ENCODE data around the gene CHP2.
"Not testable (repeated sequence)": the region's sequence is repeated elsewhere in the genome, so short reads cannot be mapped to it uniquely, and the experiment has no call there.

Gene CHP2

DNA sequence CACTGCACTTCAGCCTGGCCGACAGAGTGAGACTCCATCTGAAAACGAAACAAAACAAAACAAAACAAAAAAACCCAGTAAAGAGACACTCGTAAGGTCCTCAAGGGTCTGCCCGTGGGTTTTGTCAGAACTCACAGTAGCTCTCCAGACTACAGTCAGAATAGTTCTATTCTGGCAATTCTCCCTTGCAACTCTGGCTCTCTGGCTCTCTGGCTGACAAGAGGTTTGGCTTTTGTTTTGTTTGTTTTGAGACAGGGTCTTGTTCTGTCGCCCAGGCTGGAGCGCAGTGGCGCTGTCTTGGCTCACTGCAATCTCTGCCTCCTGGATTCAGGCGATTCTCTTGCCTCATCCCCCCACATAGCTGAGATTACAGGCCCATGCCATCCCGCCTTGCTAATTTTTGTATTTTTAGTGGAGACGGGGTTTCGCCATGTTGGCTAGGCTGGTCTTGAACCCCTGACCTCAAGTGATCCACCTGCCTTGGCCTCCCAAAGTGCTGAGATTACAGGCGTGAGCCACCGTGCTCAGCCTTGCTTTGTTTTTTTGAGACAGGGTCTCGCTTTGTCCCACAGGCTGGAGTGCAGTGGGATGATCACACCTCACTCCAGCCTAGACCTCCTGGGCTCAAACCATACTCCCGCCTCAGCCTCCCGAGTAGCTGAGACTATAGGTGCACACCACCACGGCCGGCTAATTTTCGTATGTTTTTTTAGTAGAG is 20.5 kb upstream of the CHP2 start:
- no peak overlapping the region for H3K4me3 ChIP-seq (ENCODE audit: low read length)
- no peak overlapping the region for H3K4me2 ChIP-seq (ENCODE audit: low read depth, low read length)
- H2AFZ ChIP-seq (ENCODE audit: low read length) = peak overlapping the region; percentile 81
- no peaks in the 10 kb centered on the region for H3K27me3 ChIP-seq (replicated peaks; ENCODE audit: insufficient read depth, low read length)
- no peak overlapping the region for H3K9ac ChIP-seq (ENCODE audit: low read length)
- no peak for DNase-seq
- TF ChIP-seq, protein P1, sequence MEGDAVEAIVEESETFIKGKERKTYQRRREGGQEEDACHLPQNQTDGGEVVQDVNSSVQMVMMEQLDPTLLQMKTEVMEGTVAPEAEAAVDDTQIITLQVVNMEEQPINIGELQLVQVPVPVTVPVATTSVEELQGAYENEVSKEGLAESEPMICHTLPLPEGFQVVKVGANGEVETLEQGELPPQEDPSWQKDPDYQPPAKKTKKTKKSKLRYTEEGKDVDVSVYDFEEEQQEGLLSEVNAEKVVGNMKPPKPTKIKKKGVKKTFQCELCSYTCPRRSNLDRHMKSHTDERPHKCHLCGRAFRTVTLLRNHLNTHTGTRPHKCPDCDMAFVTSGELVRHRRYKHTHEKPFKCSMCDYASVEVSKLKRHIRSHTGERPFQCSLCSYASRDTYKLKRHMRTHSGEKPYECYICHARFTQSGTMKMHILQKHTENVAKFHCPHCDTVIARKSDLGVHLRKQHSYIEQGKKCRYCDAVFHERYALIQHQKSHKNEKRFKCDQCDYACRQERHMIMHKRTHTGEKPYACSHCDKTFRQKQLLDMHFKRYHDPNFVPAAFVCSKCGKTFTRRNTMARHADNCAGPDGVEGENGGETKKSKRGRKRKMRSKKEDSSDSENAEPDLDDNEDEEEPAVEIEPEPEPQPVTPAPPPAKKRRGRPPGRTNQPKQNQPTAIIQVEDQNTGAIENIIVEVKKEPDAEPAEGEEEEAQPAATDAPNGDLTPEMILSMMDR (IDR thresholded peaks at IDR 0.05; ENCODE audit: low read length) = no peak
- TF ChIP-seq EZH2 (optimal IDR thresholded peaks at IDR 0.05; ENCODE audit: low read depth, low read length) = no peak
- TF ChIP-seq EZH2phosphoT487 (IDR thresholded peaks at IDR 0.05; ENCODE audit: low read length) = no peak
- H3K4me1 ChIP-seq (ENCODE audit: low read length) = no peaks in the 10 kb centered on the region
- H4K20me1 ChIP-seq (ENCODE audit: insufficient read depth, low read length) = no peaks in the 10 kb centered on the region
- no peak overlapping the region for H3K27ac ChIP-seq (ENCODE audit: low read length)
- H3F3A ChIP-seq (ENCODE audit: insufficient read depth, low read length) = no peaks in the 10 kb centered on the region
- no peaks in the 10 kb centered on the region for H3K9me3 ChIP-seq (replicated peaks; ENCODE audit: insufficient read depth, low read length)
- no peaks in the 10 kb centered on the region for H3K79me2 ChIP-seq (ENCODE audit: low read length)
- no peaks in the 10 kb centered on the region for H3K36me3 ChIP-seq (replicated peaks; ENCODE audit: insufficient read depth, low read length)
- no peaks in the 10 kb centered on the region for H3K9me2 ChIP-seq (replicated peaks; ENCODE audit: insufficient read depth, low read length)

DNA sequence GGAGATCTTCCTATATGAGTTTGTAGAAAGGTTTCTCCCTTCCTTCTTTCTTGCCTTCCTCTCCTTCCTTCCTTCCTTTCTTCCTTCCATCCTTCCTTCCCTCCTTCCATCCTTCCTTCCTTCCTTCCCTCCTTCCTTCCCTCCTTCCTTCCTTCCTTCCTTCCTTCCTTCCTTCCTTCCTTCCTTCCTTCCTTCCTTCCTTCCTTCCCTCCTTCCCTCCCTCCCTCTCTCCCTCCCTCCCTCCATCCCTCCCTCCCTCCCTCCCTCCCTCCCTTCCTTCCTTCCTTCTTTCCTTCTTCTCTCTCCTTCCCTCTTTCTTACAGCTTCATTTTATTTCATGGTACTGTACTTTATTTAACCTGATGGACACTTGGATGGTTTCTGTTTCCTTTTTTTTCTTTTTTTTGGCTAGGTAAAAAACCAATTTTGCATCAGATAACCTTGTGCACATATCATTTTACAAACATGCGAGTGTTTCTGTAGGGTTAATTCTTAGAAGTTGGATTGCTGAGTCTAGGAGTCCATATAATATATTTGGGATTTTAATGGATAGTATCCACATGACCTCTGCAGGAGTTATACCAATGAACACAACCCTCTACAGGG is 17.3 kb upstream of the CHP2 start:
- not testable (repeated sequence) for H4K20me1 ChIP-seq (ENCODE audit: insufficient read depth, low read length); H3K36me3 ChIP-seq (replicated peaks; ENCODE audit: insufficient read depth, low read length); H3K27me3 ChIP-seq (replicated peaks; ENCODE audit: insufficient read depth, low read length); H2AFZ ChIP-seq (ENCODE audit: low read length); H3F3A ChIP-seq (ENCODE audit: insufficient read depth, low read length); H3K9me2 ChIP-seq (replicated peaks; ENCODE audit: insufficient read depth, low read length); DNase-seq; H3K9ac ChIP-seq (ENCODE audit: low read length); H3K4me3 ChIP-seq (ENCODE audit: low read length); H3K79me2 ChIP-seq (ENCODE audit: low read length); H3K4me2 ChIP-seq (ENCODE audit: low read depth, low read length); H3K4me1 ChIP-seq (ENCODE audit: low read length); H3K27ac ChIP-seq (ENCODE audit: low read length); H3K9me3 ChIP-seq (replicated peaks; ENCODE audit: insufficient read depth, low read length)

DNA sequence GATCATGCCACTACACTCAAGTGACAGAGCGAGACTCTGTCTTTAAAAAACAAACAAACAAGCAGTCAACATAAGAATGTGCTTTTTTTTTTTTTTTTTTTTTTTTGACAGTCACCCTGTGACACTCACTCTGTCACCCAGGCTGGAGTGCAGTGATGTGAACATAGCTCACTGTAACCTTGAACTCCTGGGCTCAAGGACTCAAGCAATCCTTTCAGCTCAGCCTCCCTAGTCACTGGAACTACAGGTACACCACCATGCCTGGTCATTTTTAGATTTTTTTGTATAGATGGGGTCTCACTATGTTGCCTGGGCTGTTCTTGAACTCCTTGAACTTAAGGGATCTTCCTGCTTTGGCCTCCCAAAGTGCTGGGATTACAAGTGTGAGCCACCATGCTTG is 15.3 kb upstream of the CHP2 start:
- TF ChIP-seq, protein P1 (IDR thresholded peaks at IDR 0.05; ENCODE audit: low read length) = no peak
- TF ChIP-seq EZH2phosphoT487 (IDR thresholded peaks at IDR 0.05; ENCODE audit: low read length) = no peak
- no peak for TF ChIP-seq EZH2 (optimal IDR thresholded peaks at IDR 0.05; ENCODE audit: low read depth, low read length)
- no peak overlapping the region for H3K27ac ChIP-seq (ENCODE audit: low read length)

DNA sequence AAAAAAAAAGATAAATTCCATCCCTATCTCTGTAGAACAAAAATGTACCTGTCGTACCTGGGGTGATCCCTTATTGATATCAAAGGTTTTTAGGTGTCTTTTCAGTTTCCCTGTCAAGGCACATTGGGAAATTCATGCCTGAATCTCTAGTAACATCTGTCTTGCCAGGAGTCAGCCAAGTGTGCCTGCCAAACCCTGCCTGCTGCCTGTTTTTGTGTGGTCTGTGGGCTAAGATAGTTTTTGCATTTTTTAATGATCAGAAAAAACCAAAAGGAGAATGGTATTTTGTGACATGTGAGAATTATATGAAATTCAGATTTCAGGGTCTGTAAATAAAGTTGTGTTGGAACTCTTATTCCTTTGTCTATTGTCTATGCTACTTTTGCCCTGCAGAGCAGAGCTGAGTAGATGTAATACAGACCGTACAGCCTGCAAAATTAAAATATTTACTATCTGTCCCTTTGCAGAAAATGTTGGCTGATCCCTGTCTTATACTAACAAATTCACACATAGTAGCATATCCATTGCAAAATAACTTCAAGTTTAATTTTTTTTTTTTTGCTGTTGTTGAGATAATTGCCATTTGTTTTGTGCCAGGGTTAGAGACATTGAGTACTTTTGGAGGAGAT is 13.0 kb upstream of the CHP2 start:
- Histone ChIP-seq H3K4me3 (ENCODE audit: low read length) (no peak overlapping the region), H3F3A (ENCODE audit: insufficient read depth, low read length) (no peaks in the 10 kb centered on the region), H2AFZ (ENCODE audit: low read length) (no peak overlapping the region), H3K9me2 (replicated peaks; ENCODE audit: insufficient read depth, low read length) (no peaks in the 10 kb centered on the region), H3K4me1 (ENCODE audit: low read length) (no peaks in the 10 kb centered on the region), H3K27ac (ENCODE audit: low read length) (no peak overlapping the region), H3K9me3 (replicated peaks; ENCODE audit: insufficient read depth, low read length) (no peaks in the 10 kb centered on the region), H3K9ac (ENCODE audit: low read length) (no peak overlapping the region), H3K4me2 (ENCODE audit: low read depth, low read length) (no peak overlapping the region), H4K20me1 (ENCODE audit: insufficient read depth, low read length) (no peaks in the 10 kb centered on the region), H3K79me2 (ENCODE audit: low read length) (no peaks in the 10 kb centered on the region), H3K27me3 (replicated peaks; ENCODE audit: insufficient read depth, low read length) (no peaks in the 10 kb centered on the region), H3K36me3 (replicated peaks; ENCODE audit: insufficient read depth, low read length) (no peaks in the 10 kb centered on the region)
- no peak for DNase-seq
- TF ChIP-seq EZH2phosphoT487 (IDR thresholded peaks at IDR 0.05; ENCODE audit: low read length) (no peak), EZH2 (optimal IDR thresholded peaks at IDR 0.05; ENCODE audit: low read depth, low read length) (no peak)
- TF ChIP-seq, protein P1 (IDR thresholded peaks at IDR 0.05; ENCODE audit: low read length) = no peak

More for the DNA sequence above, 15.3 kb upstream of the CHP2 start:
- Histone ChIP-seq H3K4me2 (ENCODE audit: low read depth, low read length) (no peak overlapping the region), H3K4me3 (ENCODE audit: low read length) (no peak overlapping the region), H3K9ac (ENCODE audit: low read length) (no peak overlapping the region), H3K9me2 (replicated peaks; ENCODE audit: insufficient read depth, low read length) (no peaks in the 10 kb centered on the region), H3K36me3 (replicated peaks; ENCODE audit: insufficient read depth, low read length) (no peaks in the 10 kb centered on the region), H3K79me2 (ENCODE audit: low read length) (no peaks in the 10 kb centered on the region), H4K20me1 (ENCODE audit: insufficient read depth, low read length) (no peaks in the 10 kb centered on the region), H3F3A (ENCODE audit: insufficient read depth, low read length) (no peaks in the 10 kb centered on the region), H3K4me1 (ENCODE audit: low read length) (no peaks in the 10 kb centered on the region), H3K27me3 (replicated peaks; ENCODE audit: insufficient read depth, low read length) (no peaks in the 10 kb centered on the region), H2AFZ (ENCODE audit: low read length) (no peak overlapping the region), H3K9me3 (replicated peaks; ENCODE audit: insufficient read depth, low read length) (no peaks in the 10 kb centered on the region)
- no peak for DNase-seq
